Fibroblast of lung (primary cell): ENCODE measurements around the gene APCS. TPM values are rescaled to one million over a fixed set of nuclear protein-coding genes. Genes with fewer than 3 reads are reported as not detected.

Experiments used
- DNase-seq, 2 donors: peaks; one replicate each; pipeline versions ENCODE4 v3.0.0 to v3.0.0-alpha.2; 2010; ENCODE audit warnings: low read depth in 2 of 2
- H2AFZ ChIP-seq: 2 replicates; pipeline ENCODE4 v1.5.1; 2012; ENCODE audit warnings: low read length, control low read depth, inconsistent platforms
- H3K27ac ChIP-seq: 2 replicates; pipeline ENCODE4 v1.5.1; 2011; ENCODE audit warnings: low read length, control low read depth; ENCODE audit not compliant: insufficient read depth
- H3K27me3 ChIP-seq: 2 replicates; pipeline ENCODE4 v1.5.1; 2011; ENCODE audit warnings: mild to moderate bottlenecking, low read length; ENCODE audit not compliant: control insufficient read depth, insufficient read depth
- H3K36me3 ChIP-seq: 2 replicates; pipeline ENCODE4 v1.5.1; 2011; ENCODE audit warnings: low read length; ENCODE audit not compliant: control insufficient read depth, insufficient read depth
- H3K4me1 ChIP-seq: 2 replicates; pipeline ENCODE4 v1.5.1; 2011; ENCODE audit warnings: low read length; ENCODE audit not compliant: control insufficient read depth, insufficient read depth; ENCODE audit errors: extremely low read depth
- H3K4me2 ChIP-seq: 2 replicates; pipeline ENCODE4 v1.5.1; 2011; ENCODE audit warnings: low read length, control low read depth; ENCODE audit not compliant: insufficient read depth; ENCODE audit errors: extremely low read depth
- H3K4me3 ChIP-seq, 4 experiments: fragments of 200-600 bp in 1 of 4; sonication (generic) in 1 of 4; replicated peaks in 1 of 4; 2 replicates each; pipeline ENCODE4 v1.5.1; 2011 to 2016; ENCODE audit warnings: low read length in 4 of 4, low read depth in 3 of 4, mild to moderate bottlenecking in 3 of 4, control low read depth in 2 of 4, inconsistent platforms in 1 of 4, mixed read lengths in 1 of 4; ENCODE audit not compliant: insufficient read depth in 1 of 4; ENCODE audit errors: control extremely low read depth in 1 of 4
- H3K79me2 ChIP-seq: 2 replicates; pipeline ENCODE4 v1.5.1; 2012; ENCODE audit warnings: mild to moderate bottlenecking, low read length, inconsistent platforms; ENCODE audit not compliant: control insufficient read depth, insufficient read depth
- H3K9ac ChIP-seq: 2 replicates; pipeline ENCODE4 v1.5.1; 2011; ENCODE audit warnings: mild to moderate bottlenecking, low read length, control low read depth; ENCODE audit not compliant: insufficient read depth
- H3K9me3 ChIP-seq: 2 replicates; pipeline ENCODE4 v1.5.1; 2012; ENCODE audit warnings: low read depth, low read length; ENCODE audit not compliant: control insufficient read depth, insufficient read depth
- H4K20me1 ChIP-seq: 2 replicates; pipeline ENCODE4 v1.5.1; 2011; ENCODE audit warnings: low read length; ENCODE audit not compliant: control insufficient read depth, insufficient read depth; ENCODE audit errors: extremely low read depth
- CTCF ChIP-seq, 2 donors: IDR thresholded peaks in 1 of 2; conservative IDR thresholded peaks in 1 of 2; 1 replicate in 1 of 2; 2 replicates in 1 of 2; pipeline ENCODE4 v1.5.1; 2011 to 2012; ENCODE audit warnings: low read length in 2 of 2, control low read depth in 1 of 2, inconsistent platforms in 1 of 2, low read depth in 1 of 2, mild to moderate bottlenecking in 1 of 2
- EZH2 ChIP-seq: IDR thresholded peaks from 2 replicates; pipeline ENCODE4 v1.5.1; 2012; ENCODE audit warnings: low read length, control low read depth, mild to moderate bottlenecking; ENCODE audit errors: missing control alignments
- polyA plus RNA-seq, 2 donors: library from polyadenylated mRNA; depleted of rRNA in 1 of 2; stranded (reverse) in 1 of 2; unstranded in 1 of 2; fragments of >200 nt; gene quantifications; 2 replicates each; pipeline ENCODE4 v1.2.1, GENCODE V29; 2011 to 2012; ENCODE audit warnings: missing spikeins in 1 of 2
- total RNA-seq: library from RNA; depleted of rRNA; stranded (reverse); fragments of >200 nt; gene quantifications from 2 replicates; pipeline ENCODE4 v1.2.1, GENCODE V29; 2014

Gene APCS
- total and polyA plus RNA-seq, 2 donors (not counting 1 experiment from before 2014, with no cell fraction given) = not detected

- no peaks in the 10 kb centered on the region for H3K79me2 ChIP-seq
- DNase-seq = no peak
- H4K20me1 ChIP-seq = no peaks in the 10 kb centered on the region
- H3K36me3 ChIP-seq = no peaks in the 10 kb centered on the region
- no peak overlapping the region for H3K4me3 ChIP-seq
- H3K27me3 ChIP-seq = no peaks in the 10 kb centered on the region
- H3K9me3 ChIP-seq = no peaks in the 10 kb centered on the region
- H3K27ac ChIP-seq = no peak overlapping the region
- H2AFZ ChIP-seq = no peak overlapping the region
- no peaks in the 10 kb centered on the region for H3K4me1 ChIP-seq
- TF ChIP-seq EZH2 (no peak), CTCF (conservative IDR thresholded peaks at IDR 0.05 in 1 of 2, IDR thresholded peaks at IDR 0.05 in 1 of 2; ENCODE audit: low read depth in 1 of 2, low read length in 2 of 2) (no peak)
- no peak overlapping the region for H3K9ac ChIP-seq
- H3K4me2 ChIP-seq = no peak overlapping the region
Observed at GRCh38 chr1:159554696-159555095, 32.9 kb upstream of the APCS start.

- no peak overlapping the region for H3K9ac ChIP-seq
- H3K4me1 ChIP-seq = no peaks in the 10 kb centered on the region
- H3K4me3 ChIP-seq = no peak overlapping the region
- H3K36me3 ChIP-seq = no peaks in the 10 kb centered on the region
- no peak for DNase-seq
- H3K27me3 ChIP-seq = no peaks in the 10 kb centered on the region
- no peaks in the 10 kb centered on the region for H4K20me1 ChIP-seq
- no peak overlapping the region for H3K4me2 ChIP-seq
- TF ChIP-seq CTCF (conservative IDR thresholded peaks at IDR 0.05 in 1 of 2, IDR thresholded peaks at IDR 0.05 in 1 of 2; ENCODE audit: low read depth in 1 of 2, low read length in 2 of 2) (no peak), EZH2 (no peak)
- H3K79me2 ChIP-seq = no peaks in the 10 kb centered on the region
- no peaks in the 10 kb centered on the region for H3K9me3 ChIP-seq
- no peak overlapping the region for H2AFZ ChIP-seq
- H3K27ac ChIP-seq = no peak overlapping the region
Observed at GRCh38 chr1:159556931-159557369, 30.7 kb upstream of the APCS start.

- H3K4me1 ChIP-seq = no peaks in the 10 kb centered on the region
- TF ChIP-seq CTCF (conservative IDR thresholded peaks at IDR 0.05 in 1 of 2, IDR thresholded peaks at IDR 0.05 in 1 of 2; ENCODE audit: low read depth in 1 of 2, low read length in 2 of 2) (no peak), EZH2 (no peak)
Observed at GRCh38 chr1:159560599-159560998, 27.0 kb upstream of the APCS start.

More at GRCh38 chr1:159560599-159560998, 27.0 kb upstream of the APCS start:
- no peaks in the 10 kb centered on the region for H3K79me2 ChIP-seq
- H3K9ac ChIP-seq = no peak overlapping the region
- H3K4me3 ChIP-seq = no peak overlapping the region
- H3K27ac ChIP-seq = no peak overlapping the region
- no peaks in the 10 kb centered on the region for H3K9me3 ChIP-seq
- H2AFZ ChIP-seq = no peak overlapping the region
- H3K27me3 ChIP-seq = no peaks in the 10 kb centered on the region
- H4K20me1 ChIP-seq = no peaks in the 10 kb centered on the region
- no peak overlapping the region for H3K4me2 ChIP-seq
- no peak for DNase-seq
- H3K36me3 ChIP-seq = no peaks in the 10 kb centered on the region
